Measurements from ENCODE around the gene MUS81. TPM values are rescaled to one million over a fixed set of nuclear protein-coding genes. Genes with fewer than 3 reads are reported as not detected.

MUS81 gene, protein sequence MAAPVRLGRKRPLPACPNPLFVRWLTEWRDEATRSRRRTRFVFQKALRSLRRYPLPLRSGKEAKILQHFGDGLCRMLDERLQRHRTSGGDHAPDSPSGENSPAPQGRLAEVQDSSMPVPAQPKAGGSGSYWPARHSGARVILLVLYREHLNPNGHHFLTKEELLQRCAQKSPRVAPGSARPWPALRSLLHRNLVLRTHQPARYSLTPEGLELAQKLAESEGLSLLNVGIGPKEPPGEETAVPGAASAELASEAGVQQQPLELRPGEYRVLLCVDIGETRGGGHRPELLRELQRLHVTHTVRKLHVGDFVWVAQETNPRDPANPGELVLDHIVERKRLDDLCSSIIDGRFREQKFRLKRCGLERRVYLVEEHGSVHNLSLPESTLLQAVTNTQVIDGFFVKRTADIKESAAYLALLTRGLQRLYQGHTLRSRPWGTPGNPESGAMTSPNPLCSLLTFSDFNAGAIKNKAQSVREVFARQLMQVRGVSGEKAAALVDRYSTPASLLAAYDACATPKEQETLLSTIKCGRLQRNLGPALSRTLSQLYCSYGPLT
- total RNA-seq = 27.0 and 30.1 TPM in 2 replicates

DNA sequence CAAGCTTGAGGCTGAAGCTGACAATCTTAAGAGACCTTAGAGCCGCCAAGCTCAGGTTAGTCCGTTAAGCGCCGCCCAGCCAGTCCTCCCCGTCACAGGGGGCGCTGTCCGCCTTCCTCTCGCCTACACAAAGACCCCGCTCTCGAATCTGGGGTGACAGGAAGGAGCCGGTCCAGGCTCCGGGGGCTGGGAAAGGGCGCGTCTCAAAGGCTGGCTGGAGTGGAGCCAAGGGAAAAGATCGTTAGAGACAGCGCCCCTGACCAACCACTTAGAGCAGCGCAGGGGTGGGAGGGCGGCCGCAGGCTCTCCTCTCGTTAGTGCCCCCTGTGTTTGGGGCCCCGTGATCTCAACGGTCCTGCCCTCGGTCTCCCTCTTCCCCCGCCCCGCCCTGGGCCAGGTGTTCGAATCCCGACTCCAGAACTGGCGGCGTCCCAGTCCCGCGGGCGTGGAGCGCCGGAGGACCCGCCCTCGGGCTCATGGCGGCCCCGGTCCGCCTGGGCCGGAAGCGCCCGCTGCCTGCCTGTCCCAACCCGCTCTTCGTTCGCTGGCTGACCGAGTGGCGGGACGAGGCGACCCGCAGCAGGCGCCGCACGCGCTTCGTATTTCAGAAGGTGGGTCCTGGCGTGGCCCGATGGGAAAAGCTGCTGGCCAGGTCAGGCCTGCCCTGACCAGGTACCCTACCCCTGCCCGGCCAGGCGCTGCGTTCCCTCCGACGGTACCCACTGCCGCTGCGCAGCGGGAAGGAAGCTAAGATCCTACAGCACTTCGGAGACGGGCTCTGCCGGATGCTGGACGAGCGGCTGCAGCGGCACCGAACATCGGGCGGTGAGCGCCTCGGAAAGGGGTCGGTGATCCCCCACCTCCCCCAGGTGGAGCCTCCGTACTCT is at the start of gene MUS81:
Gene MUS81, plus strand, starts transcription at position 156 of the 887 bp plus-strand sequence. Its CDS starts 321 bp downstream, at position 477.

DNA sequence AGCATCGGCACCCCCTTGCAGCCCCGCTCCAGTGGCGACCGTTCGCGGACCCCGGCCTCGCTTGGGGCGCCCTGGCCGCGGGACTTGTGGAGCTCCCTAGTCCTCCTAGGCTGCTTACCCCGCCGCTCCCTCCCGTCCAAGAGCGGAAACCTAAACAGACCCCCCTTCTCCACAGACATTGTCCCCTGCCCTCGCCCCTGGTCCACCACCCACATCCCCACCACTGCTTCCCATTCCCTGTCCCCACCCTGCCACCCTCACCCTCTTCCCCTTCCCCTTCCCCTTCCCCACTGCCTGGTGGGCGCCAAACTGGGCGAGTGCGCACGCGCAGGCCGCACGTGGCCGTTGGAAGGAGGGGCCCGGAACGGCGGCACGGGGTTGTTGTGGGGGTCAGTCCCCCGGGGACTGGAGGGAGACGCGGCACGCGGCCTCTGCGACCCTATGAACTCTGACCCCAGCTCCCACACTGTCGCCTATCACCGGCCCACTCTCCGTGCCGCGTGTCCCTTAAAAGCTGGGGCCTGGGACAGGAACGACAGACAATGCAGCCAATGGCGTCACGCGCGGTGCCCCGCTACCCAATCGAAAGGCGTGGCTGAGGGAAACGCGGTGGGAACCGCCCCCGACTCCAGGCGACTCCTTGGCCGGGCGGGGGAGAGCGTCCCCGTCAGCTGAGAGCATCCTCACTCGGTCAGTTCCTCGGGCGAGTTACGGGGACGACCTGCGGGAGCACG is 26.8 kb upstream of the MUS81 start, which contains the start of gene SNX32:
Gene SNX32, plus strand, starts transcription at position 667 of the 734 bp plus-strand sequence. CDS start 103 bp downstream, outside the sequence.

DNA sequence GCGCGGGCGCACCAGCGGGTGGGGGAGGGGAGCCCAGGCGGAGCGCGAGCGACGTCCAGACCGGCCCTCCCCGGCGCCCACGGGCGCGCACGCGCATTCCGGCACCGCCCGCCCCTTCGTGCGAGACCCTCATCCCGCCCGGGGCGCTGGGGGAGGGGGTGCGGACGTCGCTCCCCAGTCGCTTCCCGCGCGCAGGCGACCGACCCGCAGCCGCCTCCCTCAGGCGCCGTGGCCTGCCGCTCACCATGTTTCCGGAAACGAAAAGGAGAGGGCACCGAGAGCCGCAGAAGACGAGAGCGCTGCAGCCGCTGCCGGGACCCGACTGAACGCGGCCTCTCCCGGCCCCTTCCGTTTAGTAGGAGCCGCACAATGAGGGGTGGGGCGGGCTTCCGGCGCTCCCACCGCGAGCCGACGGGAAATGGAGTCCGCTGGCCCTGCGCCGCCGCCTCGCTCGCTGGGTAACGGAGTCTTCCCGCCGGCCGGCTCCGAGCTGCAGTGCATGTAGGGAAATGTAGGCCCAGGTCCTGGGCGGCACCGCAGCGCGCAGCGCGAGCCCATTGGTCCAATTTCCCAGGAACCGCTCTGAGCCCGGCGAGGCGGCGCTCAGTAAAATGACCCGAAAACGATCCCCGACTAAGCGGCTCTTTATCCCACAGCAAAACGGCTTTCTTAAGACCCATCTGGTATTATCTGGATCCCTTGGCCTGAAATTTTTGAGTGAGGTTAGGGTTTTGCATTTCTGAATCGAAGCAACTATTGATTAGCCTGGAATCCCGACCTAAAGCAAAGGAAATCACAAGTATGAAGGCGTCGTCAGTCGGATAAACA is 2.2 kb upstream of the MUS81 start, which contains the start of gene CFL1:
Gene CFL1, minus strand, starts transcription at position 328 of the 828 bp plus-strand sequence. Its CDS starts 81 bp downstream, at position 247.

DNA sequence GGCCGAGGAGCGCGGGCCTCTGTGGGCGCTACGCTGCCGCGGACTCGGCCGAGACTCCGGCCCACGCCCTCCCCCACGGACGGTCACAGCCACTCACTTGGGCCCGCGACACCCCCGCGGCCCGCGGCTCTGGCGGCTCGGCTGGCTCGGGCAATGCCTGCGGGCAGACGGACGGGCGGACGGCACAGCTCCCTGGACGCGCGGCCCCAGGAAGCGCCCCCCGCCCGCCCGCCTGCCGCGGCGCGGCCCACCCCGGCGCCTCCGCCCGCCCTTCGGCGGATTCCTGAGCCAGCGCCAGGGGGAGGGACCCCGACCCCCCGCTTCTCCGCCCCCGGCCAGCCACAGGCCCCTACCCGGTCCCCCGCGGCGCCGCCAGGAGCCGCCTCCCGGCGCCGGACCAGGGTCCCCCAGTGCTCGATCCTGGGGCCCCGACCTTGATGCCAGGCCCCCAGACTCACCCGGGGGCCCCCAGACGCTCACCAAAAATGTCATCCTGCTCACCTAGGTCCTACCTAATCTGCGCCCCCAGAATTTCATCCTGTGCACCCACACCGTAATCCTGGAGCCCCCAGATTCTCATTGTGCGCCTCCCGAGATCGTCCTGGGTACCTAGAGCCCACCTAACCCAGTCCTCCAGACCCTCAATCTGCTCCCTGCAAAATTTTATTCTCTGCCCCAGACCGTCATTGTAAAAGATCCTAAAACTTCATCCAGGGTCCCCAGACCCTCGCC is 12.5 kb downstream of the MUS81 start, which contains the start of gene EFEMP2:
Gene EFEMP2, minus strand, starts transcription at position 215 of the 732 bp plus-strand sequence. CDS start 446 bp downstream, outside the sequence.

DNA sequence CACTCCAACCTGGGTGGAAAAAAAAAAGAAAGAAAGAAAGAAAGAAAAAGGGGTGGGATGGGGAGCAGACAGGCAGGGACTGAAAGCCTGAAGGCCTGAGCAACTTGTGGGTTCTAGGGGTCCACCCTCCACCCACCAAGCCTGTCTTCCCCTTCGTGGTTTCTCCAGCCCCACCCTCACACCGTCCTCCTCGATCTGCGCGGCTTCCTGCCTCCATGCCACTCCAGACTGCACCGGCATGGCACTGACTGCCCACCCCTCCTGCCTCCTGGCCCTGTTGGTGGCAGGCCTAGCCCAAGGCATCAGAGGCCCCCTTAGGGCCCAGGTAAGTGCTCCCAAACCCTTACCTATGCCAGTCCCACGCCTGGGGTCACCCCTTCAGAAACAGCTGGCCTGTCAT is 19.4 kb downstream of the MUS81 start, which contains the start of gene CTSW:
Gene CTSW, plus strand, starts transcription at position 221 of the 400 bp plus-strand sequence. Its CDS starts 18 bp downstream, at position 239.

DNA sequence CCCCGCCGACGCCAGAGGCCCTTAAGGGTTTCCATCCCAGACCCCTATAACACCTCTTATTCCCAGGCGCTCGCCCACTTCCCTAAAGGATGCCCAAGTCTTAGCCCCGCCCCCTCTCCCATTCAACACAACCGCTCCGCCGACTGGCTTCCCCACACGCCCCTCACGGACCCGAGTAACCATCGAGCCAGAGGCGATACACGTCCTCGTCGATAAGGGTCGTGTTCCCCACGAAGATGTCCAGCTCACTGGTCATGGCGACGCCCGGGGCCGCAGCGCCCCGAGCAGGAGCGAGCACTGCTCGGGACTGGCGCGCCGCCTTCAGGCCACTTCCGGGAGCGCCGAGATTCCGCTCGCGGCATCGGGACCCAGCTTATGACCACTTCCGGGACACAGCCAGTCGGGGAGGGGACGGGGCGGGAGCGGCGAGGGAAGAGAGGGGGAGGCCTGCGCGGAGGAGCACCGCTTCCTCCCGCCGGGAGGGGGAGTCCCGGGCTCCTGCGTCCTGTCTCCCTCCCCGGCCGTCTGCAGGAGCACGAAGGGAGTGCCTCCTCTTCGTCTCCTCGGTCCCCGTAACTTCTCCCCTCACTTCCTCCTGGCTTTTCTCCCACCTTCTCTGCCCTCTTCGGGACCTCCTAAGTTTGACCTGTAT is 28.1 kb downstream of the MUS81 start, which contains the start of gene FIBP:
Gene FIBP, minus strand, starts transcription at position 309 of the 652 bp plus-strand sequence. Its CDS starts 53 bp downstream, at position 256.

DNA sequence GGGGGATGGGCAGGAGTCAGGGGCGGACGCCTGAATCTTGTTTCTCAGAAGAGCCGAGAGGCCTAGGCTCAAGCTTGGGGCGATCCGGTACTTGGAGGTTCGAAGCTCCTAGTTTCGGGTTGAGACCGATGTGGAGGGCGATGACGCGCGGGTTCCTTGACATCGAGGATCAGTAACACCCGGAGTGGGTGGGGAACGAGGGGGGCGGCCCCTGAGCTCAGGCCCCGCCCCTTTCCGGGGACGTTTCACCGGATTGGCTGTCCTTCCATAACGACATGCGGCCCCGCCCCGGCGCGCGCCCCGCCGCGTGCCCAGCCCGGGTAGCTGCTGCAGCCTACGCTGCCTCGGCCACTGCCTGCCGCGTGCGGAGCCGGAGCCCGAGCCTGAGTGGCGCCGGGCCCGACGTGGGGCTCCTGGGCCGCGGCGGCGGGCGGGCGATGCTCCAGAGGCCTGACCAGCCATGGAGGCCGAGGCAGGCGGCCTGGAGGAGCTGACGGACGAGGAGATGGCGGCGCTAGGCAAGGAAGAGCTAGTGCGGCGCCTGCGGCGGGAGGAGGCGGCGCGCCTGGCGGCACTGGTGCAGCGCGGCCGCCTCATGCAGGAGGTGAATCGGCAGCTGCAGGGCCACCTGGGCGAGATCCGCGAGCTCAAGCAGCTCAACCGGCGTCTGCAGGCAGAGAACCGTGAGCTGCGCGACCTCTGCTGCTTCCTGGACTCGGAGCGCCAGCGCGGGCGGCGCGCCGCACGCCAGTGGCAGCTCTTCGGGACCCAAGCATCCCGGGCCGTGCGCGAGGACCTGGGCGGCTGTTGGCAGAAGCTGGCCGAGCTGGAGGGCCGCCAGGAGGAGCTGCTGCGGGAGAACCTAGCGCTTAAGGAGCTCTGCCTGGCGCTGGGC is 30.3 kb downstream of the MUS81 start, which contains the start of gene CCDC85B:
Gene CCDC85B, plus strand, starts transcription at position 350 of the 895 bp plus-strand sequence. Its CDS starts 111 bp downstream, at position 461.

DNA sequence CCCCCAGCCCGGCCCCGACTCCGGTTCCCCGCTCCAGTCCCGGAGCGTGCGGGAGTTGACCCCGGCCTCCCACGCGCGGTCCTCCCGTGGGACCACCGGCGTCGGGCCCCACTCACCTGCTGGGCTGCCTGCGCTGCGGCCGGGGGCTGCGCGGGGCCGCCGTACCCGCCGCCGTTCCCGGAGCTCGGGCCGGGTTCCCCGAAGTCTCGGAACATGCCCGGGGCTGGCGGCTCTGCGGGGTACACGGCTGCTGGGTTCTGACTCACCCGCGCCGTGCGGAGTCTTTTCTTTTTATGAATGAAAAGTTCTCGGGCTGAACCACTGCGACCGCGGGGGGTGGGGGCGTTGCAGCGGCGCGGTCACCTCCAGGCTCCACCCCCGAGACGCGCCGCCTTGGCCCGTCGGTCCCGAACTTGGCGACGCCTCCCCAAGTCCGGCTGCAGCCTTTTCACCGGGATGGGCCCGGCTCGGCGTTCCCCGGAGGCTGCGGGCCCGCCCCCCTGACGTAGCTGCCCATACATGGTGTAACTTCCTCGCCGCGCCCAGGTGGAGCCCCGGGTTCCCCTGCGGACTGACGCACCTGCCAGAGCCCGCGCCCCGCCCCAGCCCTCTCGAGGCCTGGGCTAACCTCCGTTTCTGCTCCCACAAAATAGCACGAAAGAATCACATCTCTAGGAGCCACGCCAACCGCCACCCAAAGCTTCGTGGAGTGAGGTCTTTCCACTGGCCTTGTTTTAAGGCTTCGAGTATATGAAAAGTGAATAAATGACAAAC is 40.1 kb downstream of the MUS81 start, which contains the start of gene FOSL1:
Gene FOSL1, minus strand, starts transcription at position 264 of the 774 bp plus-strand sequence. Its CDS starts 49 bp downstream, at position 215.

Other genes with a start within 250 kb of the MUS81 start
- 15.2 and 17.5 TPM in 2 replicates for gene MAP3K11, start 246.2 kb upstream of the MUS81 start, total RNA-seq
- gene PCNX3, start 244.7 kb upstream of the MUS81 start, total RNA-seq = 8.8 and 10.0 TPM in 2 replicates
- 12.5 and 14.5 TPM in 2 replicates for gene SIPA1, start 222.3 kb upstream of the MUS81 start, total RNA-seq
- 13.4 and 17.4 TPM in 2 replicates for gene RELA, start 197.5 kb upstream of the MUS81 start, total RNA-seq
- gene KAT5, start 148.2 kb upstream of the MUS81 start, total RNA-seq = 39.7 and 64.7 TPM in 2 replicates
- 32.8 and 35.3 TPM in 2 replicates for gene RNASEH2C, start 139.6 kb upstream of the MUS81 start, total RNA-seq
- gene AP5B1, start 79.5 kb upstream of the MUS81 start, total RNA-seq = 2.6 and 3.3 TPM in 2 replicates
- not detected in 2 replicates for gene OVOL1, start 73.4 kb upstream of the MUS81 start, total RNA-seq
- 4.0 and 4.1 TPM in 2 replicates for gene SNX32, start 26.5 kb upstream of the MUS81 start, total RNA-seq
- gene CFL1, start 2.3 kb upstream of the MUS81 start, total RNA-seq = 769 and 930 TPM in 2 replicates
- gene EFEMP2, start 12.4 kb downstream of the MUS81 start, total RNA-seq = 71.1 and 101 TPM in 2 replicates
- not detected in 2 replicates for gene CTSW, start 19.4 kb downstream of the MUS81 start, total RNA-seq
- gene FIBP, start 28.0 kb downstream of the MUS81 start, total RNA-seq = 186 and 241 TPM in 2 replicates
- 54.1 and 86.5 TPM in 2 replicates for gene CCDC85B, start 30.2 kb downstream of the MUS81 start, total RNA-seq
- gene FOSL1, start 40.0 kb downstream of the MUS81 start, total RNA-seq = 1.7 and 3.9 TPM in 2 replicates
- gene C11orf68, start 58.6 kb downstream of the MUS81 start, total RNA-seq = 18.6 and 23.2 TPM in 2 replicates
- gene DRAP1, start 59.0 kb downstream of the MUS81 start, total RNA-seq = 189 and 480 TPM in 2 replicates
- gene TSGA10IP, start 85.0 kb downstream of the MUS81 start, total RNA-seq = 0.16 TPM in 1 of 2 replicates, not detected in the other
- 66.4 and 70.3 TPM in 2 replicates for gene SART1, start 101.3 kb downstream of the MUS81 start, total RNA-seq
- gene EIF1AD, start 141.7 kb downstream of the MUS81 start, total RNA-seq = 20.0 and 27.8 TPM in 2 replicates
- 10.6 and 15.3 TPM in 2 replicates for gene BANF1, start 142.1 kb downstream of the MUS81 start, total RNA-seq
- 0.16 and 0.17 TPM in 2 replicates for gene CST6, start 151.6 kb downstream of the MUS81 start, total RNA-seq
- gene CATSPER1, start 166.0 kb downstream of the MUS81 start, total RNA-seq = under 0.01 TPM in 1 of 2 replicates, not detected in the other
- under 0.01 TPM in 1 of 2 replicates, not detected in the other for gene GAL3ST3, start 188.7 kb downstream of the MUS81 start, total RNA-seq
- 101 and 103 TPM in 2 replicates for gene SF3B2, start 191.9 kb downstream of the MUS81 start, total RNA-seq
- 22.5 and 39.4 TPM in 2 replicates for gene PACS1, start 209.8 kb downstream of the MUS81 start, total RNA-seq